Effector CD8-positive, alpha-beta T cell (primary cell): ENCODE measurements around the gene SMARCAL1.

Experiments used
- DNase-seq: peaks from one replicate; lab custom pipeline; 2025; lab: John Stamatoyannopoulos, UW

Gene SMARCAL1

GRCh38 chr2:216475767-216476166 lies 63.5 kb downstream of the SMARCAL1 start:
- no peak for DNase-seq

GRCh38 chr2:216477283-216478035 lies 65.2 kb downstream of the SMARCAL1 start:
- DNase-seq = no peak

DNA sequence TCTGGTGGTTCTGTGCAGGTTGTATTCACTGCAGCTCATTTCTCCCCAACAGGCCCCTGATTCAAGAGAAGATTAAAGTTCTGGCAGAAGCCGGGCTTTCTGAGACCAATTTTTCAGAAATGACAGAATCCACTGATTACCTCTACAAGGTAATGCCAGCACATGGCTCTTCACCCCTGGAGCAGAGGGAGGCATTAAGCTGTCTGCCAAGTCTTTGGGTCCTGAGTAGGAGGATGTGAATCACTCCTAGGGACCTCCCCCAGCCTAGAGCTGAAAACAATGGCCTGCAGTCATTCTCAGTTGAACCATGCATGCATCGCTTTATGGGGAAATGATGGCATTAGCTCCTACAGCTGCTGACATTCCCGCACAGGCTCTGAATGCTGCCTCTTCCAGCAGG lies 65.9 kb downstream of the SMARCAL1 start:
- DNase-seq = no peak

- DNase-seq = no peak
Measured at GRCh38 chr2:216478791-216479190, 66.5 kb downstream of the SMARCAL1 start.

- DNase-seq = no peak
Measured at GRCh38 chr2:216480221-216480620, 67.9 kb downstream of the SMARCAL1 start.

DNA sequence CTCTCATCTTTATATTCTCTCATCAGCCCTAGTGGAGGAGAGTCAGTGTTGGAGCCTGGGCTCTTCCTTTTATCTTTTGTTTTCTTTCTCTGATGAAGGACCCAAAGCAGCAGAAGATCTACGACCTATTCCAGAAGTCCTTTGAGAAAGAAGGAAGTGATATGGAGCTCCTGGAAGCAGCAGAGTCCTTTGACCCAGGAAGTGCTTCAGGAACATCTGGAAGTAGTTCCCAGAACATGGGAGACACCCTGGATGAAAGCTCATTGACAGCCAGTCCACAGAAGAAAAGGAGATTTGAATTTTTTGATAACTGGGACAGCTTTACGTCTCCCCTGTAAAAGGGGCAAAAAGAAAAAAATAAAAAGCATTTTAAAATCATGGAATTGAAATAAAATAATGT lies 70.4 kb downstream of the SMARCAL1 start:
- no peak for DNase-seq

DNA sequence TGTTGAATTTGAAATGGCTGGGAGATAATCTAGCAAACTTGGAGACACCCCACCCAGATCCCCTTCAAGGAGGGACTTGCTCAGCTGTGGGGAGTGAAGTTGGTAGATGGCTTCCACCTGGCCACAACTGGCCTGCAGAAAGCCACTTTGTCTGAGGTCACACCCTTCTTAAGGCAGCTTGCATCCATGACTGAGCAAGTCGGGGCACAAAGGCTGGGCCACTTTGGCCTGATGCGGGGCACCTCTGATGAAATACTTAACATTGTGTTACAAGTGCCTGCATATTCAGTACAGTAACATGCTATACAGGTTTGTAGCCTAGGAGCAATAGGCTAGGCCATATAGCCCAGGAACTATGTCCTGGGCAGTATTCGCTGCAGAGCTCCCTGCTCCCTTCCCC lies 73.0 kb downstream of the SMARCAL1 start:
- DNase-seq = no peak

DNA sequence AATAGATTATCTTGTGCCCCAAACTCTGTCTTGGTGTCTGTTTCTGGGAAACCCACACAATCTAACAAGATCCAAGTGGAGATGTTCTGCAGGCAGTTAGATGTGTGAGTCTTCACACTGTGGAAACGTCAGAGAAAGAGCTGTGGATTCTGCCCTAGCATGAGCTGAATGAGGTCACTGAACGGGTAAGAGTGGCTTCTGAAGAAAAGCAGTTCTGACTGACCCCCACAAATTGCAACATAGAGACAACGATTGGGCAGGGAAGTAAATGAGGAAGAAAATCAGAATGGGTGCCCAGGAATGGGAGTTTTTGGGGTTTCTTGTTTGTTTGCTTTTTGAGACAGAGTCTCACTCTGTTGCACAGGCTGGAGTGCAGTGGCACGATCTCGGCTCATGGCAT lies 73.5 kb downstream of the SMARCAL1 start:
- no peak for DNase-seq

- DNase-seq = no peak
Measured at GRCh38 chr2:216486271-216486670, 74.0 kb downstream of the SMARCAL1 start.

GRCh38 chr2:216486708-216487107 lies 74.4 kb downstream of the SMARCAL1 start:
- no peak for DNase-seq

GRCh38 chr2:216490061-216490460 lies 77.8 kb downstream of the SMARCAL1 start:
- DNase-seq = no peak

- no peak for DNase-seq
Measured at GRCh38 chr2:216491793-216492596, 79.7 kb downstream of the SMARCAL1 start.

GRCh38 chr2:216492597-216493333 lies 80.5 kb downstream of the SMARCAL1 start:
- no peak for DNase-seq

- no peak for DNase-seq
Measured at GRCh38 chr2:216493334-216493685, 81.0 kb downstream of the SMARCAL1 start.

- DNase-seq = no peak
Measured at GRCh38 chr2:216495656-216496055, 83.4 kb downstream of the SMARCAL1 start.

DNA sequence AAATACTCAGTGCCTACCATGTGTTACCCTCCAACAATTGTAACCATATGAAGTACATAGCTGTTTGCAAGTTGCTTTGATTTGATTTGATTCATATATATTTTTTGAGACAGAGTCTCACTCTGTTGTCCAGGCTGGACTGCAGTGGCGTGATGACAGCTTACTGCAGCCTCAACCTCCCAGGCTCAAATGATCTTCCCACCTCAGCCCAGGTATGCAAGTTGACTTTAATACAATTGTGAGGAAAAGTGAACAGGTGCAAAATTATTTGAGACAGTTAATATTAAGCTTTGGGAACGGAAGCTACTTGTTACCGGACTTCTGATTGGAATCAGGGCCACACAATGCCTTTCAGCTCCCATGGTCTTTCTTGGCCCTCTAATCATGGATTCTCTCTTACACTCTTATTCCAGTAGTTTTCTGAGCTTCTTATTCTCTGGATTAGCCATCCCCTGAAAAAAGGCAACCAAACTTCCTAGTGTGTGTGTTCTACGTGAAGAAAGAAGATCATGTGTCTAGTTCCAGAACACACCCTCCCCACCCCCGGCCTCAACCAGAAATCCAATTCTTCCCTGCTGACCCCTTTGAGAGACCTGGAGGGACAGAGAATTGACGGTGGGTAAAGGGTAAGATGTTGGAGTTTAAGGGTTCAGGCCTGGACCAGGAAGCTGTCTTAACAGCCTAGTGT lies 85.2 kb downstream of the SMARCAL1 start:
- DNase-seq = no peak

DNA sequence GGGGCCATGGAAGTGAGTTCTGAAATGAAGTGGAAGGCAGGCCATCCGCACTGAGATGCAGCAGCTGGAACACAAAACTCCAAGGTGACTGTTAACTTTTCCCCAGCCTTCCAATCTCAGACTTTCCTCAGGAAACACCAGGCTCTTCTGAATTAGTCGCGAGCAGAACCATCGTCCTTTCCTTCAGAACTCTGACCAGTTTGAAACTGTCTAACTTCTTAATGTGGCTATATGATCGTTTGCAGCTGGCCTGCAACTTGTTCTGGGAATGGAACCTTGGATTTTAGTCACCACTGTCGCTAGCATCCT lies 85.7 kb downstream of the SMARCAL1 start:
- no peak for DNase-seq

DNA sequence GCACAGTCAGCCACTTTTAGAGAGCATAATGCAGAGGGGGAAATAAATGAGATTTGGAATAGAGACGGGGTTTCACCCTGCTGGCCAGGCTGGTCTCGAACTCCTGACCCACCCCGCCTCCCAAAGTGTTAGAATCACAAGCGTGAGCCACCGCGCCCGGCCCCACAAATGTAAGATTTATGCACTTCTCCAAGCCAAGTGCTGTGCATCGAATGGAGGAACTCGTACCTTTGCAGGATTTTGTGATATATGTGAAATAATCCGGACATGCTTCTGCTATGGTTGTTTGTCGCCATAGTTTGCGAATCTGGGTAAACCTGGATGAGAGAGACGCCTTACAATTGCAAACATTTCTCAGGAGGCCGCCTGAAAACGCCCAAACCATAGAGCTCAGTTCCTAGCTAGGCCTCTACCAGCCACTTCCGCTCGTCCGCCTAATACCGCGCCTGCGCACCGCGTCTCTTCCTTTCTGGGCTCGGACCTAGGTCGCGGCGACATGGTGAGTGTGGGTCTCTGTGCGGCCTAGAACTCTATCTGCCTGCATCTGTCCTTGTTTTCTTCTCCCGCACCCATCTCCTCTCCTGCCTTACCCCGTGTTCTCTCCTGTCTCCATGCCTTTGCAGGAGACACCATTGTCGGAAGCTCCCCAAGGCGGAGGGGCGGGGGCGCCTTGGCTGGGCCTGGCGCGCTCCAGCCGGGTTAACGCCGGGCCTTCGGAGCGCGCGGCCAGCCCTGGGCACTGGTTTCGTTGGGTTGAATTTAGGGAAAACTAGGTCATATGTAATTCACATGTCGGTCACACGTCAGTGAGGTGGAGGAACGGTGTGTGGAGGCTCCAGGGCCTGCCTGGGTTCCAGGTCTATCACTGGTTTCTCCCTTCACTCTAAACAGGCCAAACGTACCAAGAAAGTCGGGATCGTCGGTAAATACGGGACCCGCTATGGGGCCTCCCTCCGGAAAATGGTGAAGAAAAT lies 86.4 kb downstream of the SMARCAL1 start, which contains the start of gene RPL37A:
RPL37A (plus strand) TSS at position 466 of the 974 bp plus-strand sequence; CDS start at position 497, 31 bp downstream.
- peak; percentile 79 for DNase-seq

DNA sequence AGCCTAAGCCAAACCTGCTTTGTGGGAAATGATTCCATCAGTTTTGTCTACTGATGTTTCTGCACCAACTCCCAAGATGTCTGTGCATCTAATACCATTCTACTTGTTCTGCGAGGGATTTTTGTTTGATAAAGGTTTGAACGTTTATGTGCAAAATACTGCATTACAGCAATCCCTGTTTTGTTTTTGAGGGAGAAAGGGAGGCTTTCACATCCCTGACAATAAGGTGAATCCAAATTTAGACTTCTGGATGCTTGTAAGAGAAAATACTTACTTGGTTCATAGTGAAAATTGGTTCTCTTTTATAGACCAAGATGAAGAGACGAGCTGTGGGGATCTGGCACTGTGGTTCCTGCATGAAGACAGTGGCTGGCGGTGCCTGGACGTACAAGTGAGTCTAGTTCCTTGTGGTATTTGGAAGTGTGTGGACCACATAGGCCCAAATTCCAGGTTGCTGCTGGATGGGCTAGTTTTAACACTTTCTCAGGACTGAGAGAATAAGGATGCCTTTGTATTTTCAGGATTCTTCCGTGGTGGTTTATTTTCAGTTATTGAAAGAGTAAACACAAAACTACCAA lies 87.4 kb downstream of the SMARCAL1 start:
- no peak for DNase-seq

DNA sequence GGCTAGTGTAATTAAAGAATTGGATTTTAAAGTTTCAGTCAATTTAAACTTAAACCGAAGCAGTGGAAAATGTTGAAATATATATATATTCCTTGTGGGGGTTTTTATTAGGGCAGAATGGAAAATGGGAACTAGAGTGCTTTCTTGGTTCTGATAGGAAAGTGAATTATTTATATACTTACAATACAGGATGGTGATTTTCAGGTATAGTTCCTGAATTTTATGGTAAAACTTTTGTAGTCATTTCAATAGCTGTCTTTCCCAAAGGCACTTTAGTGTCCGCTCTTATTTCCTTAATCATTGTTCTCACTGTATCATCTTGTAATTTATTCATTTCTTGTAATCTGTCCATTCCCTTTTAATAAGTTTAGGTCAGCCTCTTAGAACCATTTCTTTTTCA lies 88.3 kb downstream of the SMARCAL1 start:
- no peak for DNase-seq

GRCh38 chr2:216501854-216502253 lies 89.6 kb downstream of the SMARCAL1 start:
- DNase-seq = no peak
